Heart left ventricle (tissue), 13 donors: ENCODE results near the gene CIART.
"Not testable (repeated sequence)": the region's sequence is repeated elsewhere in the genome, so short reads cannot be mapped to it uniquely, and the experiment has no call there.

Source experiments
- POLR2A ChIP-seq, 2 donors: fragments of 450-650 bp; IDR thresholded peaks; one replicate each; pipeline ENCODE4 v1.6.1; 2017; ENCODE audit warnings: antibody characterized with exemption in 2 of 2, mild to moderate bottlenecking in 2 of 2, moderate library complexity in 2 of 2
- TF ChIP-seq, protein P1 (sequence below), 12 donors: fragments of 200-600 bp; sonication (generic) in 4 of 12; IDR thresholded peaks; one replicate each; pipeline versions ENCODE4 v1.5.0 to v1.8.0; 2018 to 2022; ENCODE audit warnings: antibody characterized with exemption in 12 of 12, mild to moderate bottlenecking in 5 of 12
- donor health status: ischemic (EF 13 %, LVEDD 7.1; RV severe dilation, severe dysfunction).
- donor health status: DM: no; HTN: yes; CAD: no.
- donor health status: DM: no; HTN: no; CAD: no.
- donor health status: ischemic (EF 25% LVEDD 6.9; RV normal size, moderate dysfunction).
- donor health status: ischemic (EF 25% LVEDD 5.7; RV mildly dilated, moderate dysfunction).
- donor health status: ischemic (EF 35%, LVEDD 5.7; RV mildly dilated, moderate dysfunction).
- donor health status: nonischemic (EF 11% LVEDD 7.7; RV severe dilation, severe dysfunction).
- donor health status: DM: yes; HTN: yes; CAD: no.
- donor health status: PGD.
- donor health status: ischemic (EF 29% LVEDD 5.4; RV normal size, mild dysfunction).
- donor health status: nonischemic (EF 23%, LVEDD 6.1; RV moderate dilation, normal function).

DNA sequence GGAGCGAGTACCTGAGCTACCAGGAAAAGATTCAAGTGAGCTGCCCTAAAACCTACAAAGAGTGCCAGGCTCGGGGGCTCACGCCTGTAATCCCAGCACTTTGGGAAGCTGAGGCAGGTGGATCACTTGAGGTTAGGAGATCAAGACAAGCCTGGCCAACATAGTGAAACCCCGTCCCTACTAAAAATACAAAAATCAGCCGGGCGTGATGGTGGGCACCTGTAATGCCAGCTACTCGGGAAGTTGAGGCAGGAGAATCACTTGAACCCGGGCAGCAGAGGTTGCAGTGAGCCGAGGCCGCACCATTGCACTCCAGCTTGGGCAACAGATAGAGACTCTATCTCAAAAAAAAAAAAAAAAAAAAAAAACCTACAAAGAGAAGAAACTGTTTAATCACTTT, 49.4 kb upstream of the CIART start:
- not testable (repeated sequence) for TF ChIP-seq POLR2A (IDR thresholded peaks at IDR 0.05)
- TF ChIP-seq, protein P1, sequence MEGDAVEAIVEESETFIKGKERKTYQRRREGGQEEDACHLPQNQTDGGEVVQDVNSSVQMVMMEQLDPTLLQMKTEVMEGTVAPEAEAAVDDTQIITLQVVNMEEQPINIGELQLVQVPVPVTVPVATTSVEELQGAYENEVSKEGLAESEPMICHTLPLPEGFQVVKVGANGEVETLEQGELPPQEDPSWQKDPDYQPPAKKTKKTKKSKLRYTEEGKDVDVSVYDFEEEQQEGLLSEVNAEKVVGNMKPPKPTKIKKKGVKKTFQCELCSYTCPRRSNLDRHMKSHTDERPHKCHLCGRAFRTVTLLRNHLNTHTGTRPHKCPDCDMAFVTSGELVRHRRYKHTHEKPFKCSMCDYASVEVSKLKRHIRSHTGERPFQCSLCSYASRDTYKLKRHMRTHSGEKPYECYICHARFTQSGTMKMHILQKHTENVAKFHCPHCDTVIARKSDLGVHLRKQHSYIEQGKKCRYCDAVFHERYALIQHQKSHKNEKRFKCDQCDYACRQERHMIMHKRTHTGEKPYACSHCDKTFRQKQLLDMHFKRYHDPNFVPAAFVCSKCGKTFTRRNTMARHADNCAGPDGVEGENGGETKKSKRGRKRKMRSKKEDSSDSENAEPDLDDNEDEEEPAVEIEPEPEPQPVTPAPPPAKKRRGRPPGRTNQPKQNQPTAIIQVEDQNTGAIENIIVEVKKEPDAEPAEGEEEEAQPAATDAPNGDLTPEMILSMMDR (IDR thresholded peaks at IDR 0.05) = not testable (repeated sequence)
